Measurements from ENCODE around the gene ZNF536.
"Not testable (repeated sequence)": the region's sequence is repeated elsewhere in the genome, so short reads cannot be mapped to it uniquely, and the experiment has no call there.

Gene ZNF536

GRCh38 chr19:30394481-30395151 is 22.4 kb downstream of the ZNF536 start:
- Histone ChIP-seq H3K9ac (ENCODE audit: low read depth, low read length) (no peak overlapping the region), H3K9me3 (ENCODE audit: control insufficient read depth, insufficient read depth, low read length) (no peaks in the 10 kb centered on the region), H3K4me3 (ENCODE audit: low read depth, low read length) (no peak overlapping the region), H3K36me3 (ENCODE audit: control insufficient read depth, insufficient read depth, low read length) (no peaks in the 10 kb centered on the region), H3K4me1 (ENCODE audit: control insufficient read depth, insufficient read depth, low read length) (peaks cover 14% of the 10 kb centered on the region), H3K27me3 (ENCODE audit: control insufficient read depth, insufficient read depth, low read length) (peaks cover 20% of the 10 kb centered on the region)

GRCh38 chr19:30395283-30395682 is 23.1 kb downstream of the ZNF536 start:
- no peak overlapping the region for H3K9ac ChIP-seq (ENCODE audit: low read depth, low read length)
- peaks cover 20% of the 10 kb centered on the region for H3K27me3 ChIP-seq (ENCODE audit: control insufficient read depth, insufficient read depth, low read length)
- no peak overlapping the region for H3K4me3 ChIP-seq (ENCODE audit: low read depth, low read length)
- no peaks in the 10 kb centered on the region for H3K36me3 ChIP-seq (ENCODE audit: control insufficient read depth, insufficient read depth, low read length)
- peaks cover 14% of the 10 kb centered on the region for H3K4me1 ChIP-seq (ENCODE audit: control insufficient read depth, insufficient read depth, low read length)
- H3K9me3 ChIP-seq (ENCODE audit: control insufficient read depth, insufficient read depth, low read length), result no peaks in the 10 kb centered on the region

GRCh38 chr19:30398539-30398938 is 26.4 kb downstream of the ZNF536 start:
- H3K9me3 ChIP-seq (ENCODE audit: control insufficient read depth, insufficient read depth, low read length); H3K4me3 ChIP-seq (ENCODE audit: low read depth, low read length); H3K36me3 ChIP-seq (ENCODE audit: control insufficient read depth, insufficient read depth, low read length); H3K4me1 ChIP-seq (ENCODE audit: control insufficient read depth, insufficient read depth, low read length); H3K9ac ChIP-seq (ENCODE audit: low read depth, low read length); H3K27me3 ChIP-seq (ENCODE audit: control insufficient read depth, insufficient read depth, low read length): not testable (repeated sequence)

- Histone ChIP-seq H3K9ac (ENCODE audit: low read depth, low read length) (no peak overlapping the region), H3K4me1 (ENCODE audit: control insufficient read depth, insufficient read depth, low read length) (no peaks in the 10 kb centered on the region), H3K9me3 (ENCODE audit: control insufficient read depth, insufficient read depth, low read length) (no peaks in the 10 kb centered on the region), H3K36me3 (ENCODE audit: control insufficient read depth, insufficient read depth, low read length) (no peaks in the 10 kb centered on the region), H3K4me3 (ENCODE audit: low read depth, low read length) (no peak overlapping the region), H3K27me3 (ENCODE audit: control insufficient read depth, insufficient read depth, low read length) (peaks cover 2% of the 10 kb centered on the region)
Observed at GRCh38 chr19:30401956-30402355, 29.8 kb downstream of the ZNF536 start.

- no peak overlapping the region for H3K9ac ChIP-seq (ENCODE audit: low read depth, low read length)
- H3K36me3 ChIP-seq (ENCODE audit: control insufficient read depth, insufficient read depth, low read length), result no peaks in the 10 kb centered on the region
- H3K9me3 ChIP-seq (ENCODE audit: control insufficient read depth, insufficient read depth, low read length), result no peaks in the 10 kb centered on the region
- H3K27me3 ChIP-seq (ENCODE audit: control insufficient read depth, insufficient read depth, low read length), result peaks cover 2% of the 10 kb centered on the region
- H3K4me1 ChIP-seq (ENCODE audit: control insufficient read depth, insufficient read depth, low read length), result no peaks in the 10 kb centered on the region
- no peak overlapping the region for H3K4me3 ChIP-seq (ENCODE audit: low read depth, low read length)
Observed at GRCh38 chr19:30402436-30403202, 30.4 kb downstream of the ZNF536 start.

- Histone ChIP-seq H3K27me3 (ENCODE audit: control insufficient read depth, insufficient read depth, low read length) (peaks cover 2% of the 10 kb centered on the region), H3K9me3 (ENCODE audit: control insufficient read depth, insufficient read depth, low read length) (no peaks in the 10 kb centered on the region), H3K4me3 (ENCODE audit: low read depth, low read length) (no peak overlapping the region), H3K9ac (ENCODE audit: low read depth, low read length) (no peak overlapping the region), H3K36me3 (ENCODE audit: control insufficient read depth, insufficient read depth, low read length) (no peaks in the 10 kb centered on the region), H3K4me1 (ENCODE audit: control insufficient read depth, insufficient read depth, low read length) (no peaks in the 10 kb centered on the region)
Observed at GRCh38 chr19:30403203-30403985, 31.2 kb downstream of the ZNF536 start.

GRCh38 chr19:30406220-30407067 is 34.3 kb downstream of the ZNF536 start:
- H3K9me3 ChIP-seq (ENCODE audit: control insufficient read depth, insufficient read depth, low read length), result no peaks in the 10 kb centered on the region
- H3K36me3 ChIP-seq (ENCODE audit: control insufficient read depth, insufficient read depth, low read length), result no peaks in the 10 kb centered on the region
- no peak overlapping the region for H3K9ac ChIP-seq (ENCODE audit: low read depth, low read length)
- H3K4me1 ChIP-seq (ENCODE audit: control insufficient read depth, insufficient read depth, low read length), result no peaks in the 10 kb centered on the region
- peaks cover 2% of the 10 kb centered on the region for H3K27me3 ChIP-seq (ENCODE audit: control insufficient read depth, insufficient read depth, low read length)
- no peak overlapping the region for H3K4me3 ChIP-seq (ENCODE audit: low read depth, low read length)

- Histone ChIP-seq H3K27me3 (ENCODE audit: control insufficient read depth, insufficient read depth, low read length) (peaks cover 2% of the 10 kb centered on the region), H3K36me3 (ENCODE audit: control insufficient read depth, insufficient read depth, low read length) (no peaks in the 10 kb centered on the region), H3K4me1 (ENCODE audit: control insufficient read depth, insufficient read depth, low read length) (no peaks in the 10 kb centered on the region), H3K9ac (ENCODE audit: low read depth, low read length) (no peak overlapping the region), H3K9me3 (ENCODE audit: control insufficient read depth, insufficient read depth, low read length) (no peaks in the 10 kb centered on the region), H3K4me3 (ENCODE audit: low read depth, low read length) (no peak overlapping the region)
Observed at GRCh38 chr19:30407068-30407709, 35.0 kb downstream of the ZNF536 start.

- Histone ChIP-seq H3K27me3 (ENCODE audit: control insufficient read depth, insufficient read depth, low read length) (peaks cover 2% of the 10 kb centered on the region), H3K36me3 (ENCODE audit: control insufficient read depth, insufficient read depth, low read length) (no peaks in the 10 kb centered on the region), H3K4me3 (ENCODE audit: low read depth, low read length) (no peak overlapping the region), H3K4me1 (ENCODE audit: control insufficient read depth, insufficient read depth, low read length) (no peaks in the 10 kb centered on the region), H3K9me3 (ENCODE audit: control insufficient read depth, insufficient read depth, low read length) (no peaks in the 10 kb centered on the region), H3K9ac (ENCODE audit: low read depth, low read length) (no peak overlapping the region)
Observed at GRCh38 chr19:30408734-30409301, 36.6 kb downstream of the ZNF536 start.

GRCh38 chr19:30411714-30412113 is 39.5 kb downstream of the ZNF536 start:
- Histone ChIP-seq H3K4me1 (ENCODE audit: control insufficient read depth, insufficient read depth, low read length) (no peaks in the 10 kb centered on the region), H3K27me3 (ENCODE audit: control insufficient read depth, insufficient read depth, low read length) (no peaks in the 10 kb centered on the region), H3K9me3 (ENCODE audit: control insufficient read depth, insufficient read depth, low read length) (no peaks in the 10 kb centered on the region)

More at GRCh38 chr19:30411714-30412113, 39.5 kb downstream of the ZNF536 start:
- Histone ChIP-seq H3K4me3 (ENCODE audit: low read depth, low read length) (no peak overlapping the region), H3K36me3 (ENCODE audit: control insufficient read depth, insufficient read depth, low read length) (no peaks in the 10 kb centered on the region), H3K9ac (ENCODE audit: low read depth, low read length) (no peak overlapping the region)

Measured in iPS-15b (cell line).